Nephron (organoid): ENCODE data around the gene NCAPD2.

Source experiments
- H3K27ac Mint-ChIP-seq, 3 experiments: 2 replicates each; pipeline ENCODE4 v1.8.0; 2020; ENCODE audit warnings: mixed read lengths in 3 of 3, mild to moderate bottlenecking in 2 of 3, moderate library complexity in 1 of 3
- H3K27me3 Mint-ChIP-seq: 2 replicates; pipeline ENCODE4 v1.8.0; 2021; ENCODE audit warnings: low read depth, mild to moderate bottlenecking, moderate library complexity, mixed read lengths
- H3K36me3 Mint-ChIP-seq: 2 replicates; pipeline ENCODE4 v1.8.0; 2020; ENCODE audit warnings: low read depth, mixed read lengths
- H3K4me1 Mint-ChIP-seq: 2 replicates; pipeline ENCODE4 v1.8.0; 2020; ENCODE audit warnings: mixed read lengths
- H3K4me3 Mint-ChIP-seq, 3 experiments: 2 replicates each; pipeline ENCODE4 v1.8.0; 2020; ENCODE audit warnings: mild to moderate bottlenecking in 3 of 3, mixed read lengths in 3 of 3, moderate library complexity in 2 of 3
- H3K9me3 Mint-ChIP-seq: 2 replicates; pipeline ENCODE4 v1.8.0; 2020; ENCODE audit warnings: mixed read lengths
- TF ChIP-seq, protein P1 (sequence below), 3 experiments: fragments of 200-600 bp; sonication (generic); IDR thresholded peaks; one replicate each; pipeline ENCODE4 v1.5.0; 2021; ENCODE audit warnings: antibody characterized with exemption in 3 of 3; ENCODE audit not compliant: unreplicated experiment in 3 of 3

Gene NCAPD2

DNA sequence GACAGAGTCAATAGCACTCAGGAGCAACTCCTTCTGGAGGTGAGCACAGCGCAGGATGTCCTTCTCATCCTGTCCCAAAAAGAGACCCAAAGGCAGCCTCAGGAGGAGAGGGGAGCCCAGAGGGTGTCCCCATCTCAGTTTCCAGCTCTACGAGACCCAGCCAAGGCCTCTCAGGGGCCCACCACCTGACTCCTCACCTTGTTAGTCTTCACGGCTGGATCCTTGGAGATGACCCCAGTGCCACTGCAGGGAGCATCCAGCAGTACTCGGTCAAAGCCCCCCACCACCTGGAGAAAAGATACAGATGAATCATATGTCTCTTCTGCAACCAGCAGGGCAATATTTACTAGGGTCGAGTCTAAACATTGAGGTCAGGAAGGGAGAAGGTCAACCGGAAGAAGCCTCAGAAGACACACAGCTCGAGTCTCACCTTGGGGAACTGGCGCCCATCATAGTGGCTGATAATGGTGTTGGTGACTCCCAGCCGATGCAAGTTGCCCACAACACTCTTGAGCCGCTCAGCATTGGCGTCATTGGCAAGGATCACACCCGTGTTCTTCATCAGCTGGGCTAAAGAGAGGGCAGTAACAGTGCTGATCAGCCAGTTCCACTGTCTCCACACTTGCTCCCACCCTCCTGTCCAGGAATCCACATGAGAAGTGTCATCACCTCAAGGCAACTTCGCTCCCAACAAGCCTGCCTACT lies 66.8 kb downstream of the NCAPD2 start:
- TF ChIP-seq, protein P1, sequence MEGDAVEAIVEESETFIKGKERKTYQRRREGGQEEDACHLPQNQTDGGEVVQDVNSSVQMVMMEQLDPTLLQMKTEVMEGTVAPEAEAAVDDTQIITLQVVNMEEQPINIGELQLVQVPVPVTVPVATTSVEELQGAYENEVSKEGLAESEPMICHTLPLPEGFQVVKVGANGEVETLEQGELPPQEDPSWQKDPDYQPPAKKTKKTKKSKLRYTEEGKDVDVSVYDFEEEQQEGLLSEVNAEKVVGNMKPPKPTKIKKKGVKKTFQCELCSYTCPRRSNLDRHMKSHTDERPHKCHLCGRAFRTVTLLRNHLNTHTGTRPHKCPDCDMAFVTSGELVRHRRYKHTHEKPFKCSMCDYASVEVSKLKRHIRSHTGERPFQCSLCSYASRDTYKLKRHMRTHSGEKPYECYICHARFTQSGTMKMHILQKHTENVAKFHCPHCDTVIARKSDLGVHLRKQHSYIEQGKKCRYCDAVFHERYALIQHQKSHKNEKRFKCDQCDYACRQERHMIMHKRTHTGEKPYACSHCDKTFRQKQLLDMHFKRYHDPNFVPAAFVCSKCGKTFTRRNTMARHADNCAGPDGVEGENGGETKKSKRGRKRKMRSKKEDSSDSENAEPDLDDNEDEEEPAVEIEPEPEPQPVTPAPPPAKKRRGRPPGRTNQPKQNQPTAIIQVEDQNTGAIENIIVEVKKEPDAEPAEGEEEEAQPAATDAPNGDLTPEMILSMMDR (IDR thresholded peaks at IDR 0.05; ENCODE audit: unreplicated experiment in 3 of 3) = no peak
- H3K4me1 Mint-ChIP-seq = no peaks in the 10 kb centered on the region
- no peaks in the 10 kb centered on the region for H3K9me3 Mint-ChIP-seq
- no peaks in the 10 kb centered on the region for H3K27me3 Mint-ChIP-seq
- no peak overlapping the region for H3K27ac Mint-ChIP-seq
- peaks cover 57% of the 10 kb centered on the region for H3K36me3 Mint-ChIP-seq
- H3K4me3 Mint-ChIP-seq = peak overlapping the region in 1 of 3 experiments; percentile 39

DNA sequence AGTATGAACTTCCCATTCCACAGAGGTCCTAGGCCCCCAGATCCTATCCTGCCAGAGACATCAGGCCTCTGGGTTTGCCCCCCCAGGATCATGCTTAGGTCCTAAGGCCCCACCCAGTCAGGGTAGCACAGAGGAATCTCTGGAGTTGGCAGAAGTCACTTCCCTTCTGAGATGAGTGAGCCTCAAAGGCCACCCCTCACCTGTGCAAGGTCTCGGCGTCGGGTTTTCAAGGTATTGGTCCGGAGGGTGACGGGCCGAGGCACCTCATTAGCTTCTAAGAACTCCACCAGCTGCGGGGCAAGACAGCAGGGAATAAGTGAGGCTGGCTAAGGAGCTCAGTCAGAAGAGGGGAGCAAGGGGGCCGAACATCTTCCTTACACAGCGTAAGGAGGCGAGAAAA lies 69.0 kb downstream of the NCAPD2 start:
- H3K4me1 Mint-ChIP-seq = peaks cover 13% of the 10 kb centered on the region
- H3K4me3 Mint-ChIP-seq = no peak overlapping the region
- TF ChIP-seq, protein P1 (IDR thresholded peaks at IDR 0.05; ENCODE audit: unreplicated experiment in 3 of 3) = no peak
- H3K36me3 Mint-ChIP-seq = peaks cover 67% of the 10 kb centered on the region
- peaks cover under 1% of the 10 kb centered on the region for H3K27me3 Mint-ChIP-seq
- H3K9me3 Mint-ChIP-seq = no peaks in the 10 kb centered on the region
- H3K27ac Mint-ChIP-seq = no peak overlapping the region

DNA sequence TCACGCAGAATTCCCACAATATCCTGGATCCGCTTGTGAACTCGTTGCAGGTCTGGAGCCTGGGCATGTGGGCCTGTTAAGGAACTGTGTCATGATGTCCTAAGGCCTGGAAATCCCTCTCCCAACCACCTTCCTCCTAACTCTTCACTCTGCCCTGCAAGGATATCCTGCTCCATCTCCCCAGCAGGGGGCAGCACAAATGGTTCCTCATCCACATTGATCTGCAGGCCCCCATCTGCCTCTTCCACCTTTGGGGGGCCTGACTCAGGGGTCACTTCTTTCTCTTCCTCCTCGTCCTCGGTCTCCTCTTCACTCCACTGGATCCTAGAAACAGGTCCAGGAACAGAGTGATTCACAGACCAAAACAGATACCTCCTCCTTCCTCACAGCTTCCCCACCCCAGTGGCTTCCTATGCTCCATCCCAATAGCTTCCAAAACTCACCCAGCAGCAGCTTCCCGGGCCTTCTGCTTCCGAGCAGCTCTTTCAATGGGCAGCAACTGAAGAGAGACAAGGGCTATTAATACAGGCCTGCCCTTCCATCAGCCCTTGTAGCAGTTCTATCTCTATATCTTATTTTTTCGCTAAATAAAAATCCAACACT lies 69.6 kb downstream of the NCAPD2 start:
- peaks cover 19% of the 10 kb centered on the region for H3K4me1 Mint-ChIP-seq
- peak overlapping the region in 1 of 3 experiments; percentile 23 for H3K4me3 Mint-ChIP-seq
- no peaks in the 10 kb centered on the region for H3K9me3 Mint-ChIP-seq
- H3K27ac Mint-ChIP-seq = peak overlapping the region in 1 of 3 experiments; percentile 10
- H3K36me3 Mint-ChIP-seq = peaks cover 73% of the 10 kb centered on the region
- H3K27me3 Mint-ChIP-seq = peaks cover 4% of the 10 kb centered on the region
- TF ChIP-seq, protein P1 (IDR thresholded peaks at IDR 0.05; ENCODE audit: unreplicated experiment in 3 of 3) = peak; percentile 64 to 75 (median 66)

DNA sequence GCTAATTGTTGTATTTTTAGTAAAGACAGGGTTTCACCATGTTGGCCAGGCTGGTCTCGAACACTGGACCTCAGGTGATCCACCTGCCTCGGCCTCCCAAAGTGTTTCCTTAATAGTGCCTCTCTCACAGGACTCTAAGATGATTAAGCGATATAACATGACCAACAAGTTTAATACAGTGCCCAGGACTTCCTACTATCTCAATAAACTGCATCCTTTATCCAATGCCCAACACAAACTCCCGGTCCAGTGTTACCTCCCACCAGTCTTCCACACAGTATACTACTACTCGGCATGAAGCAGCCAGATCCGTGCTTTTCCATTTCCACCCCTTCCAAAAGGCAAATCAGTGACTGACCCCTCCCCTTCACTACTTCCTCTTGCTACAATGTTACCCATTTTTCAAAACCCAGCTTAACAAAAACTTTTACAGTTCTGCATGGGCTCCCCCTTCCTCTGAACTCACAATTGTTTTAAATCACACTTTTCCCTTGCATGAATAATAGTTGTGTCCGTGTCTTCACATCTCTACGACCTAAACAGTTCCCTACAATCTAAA lies 73.3 kb downstream of the NCAPD2 start:
- Mint-ChIP-seq H3K36me3 (peaks cover 70% of the 10 kb centered on the region), H3K27ac (peak overlapping the region; percentile 21 to 92 (median 83)), H3K4me1 (peaks cover 19% of the 10 kb centered on the region), H3K4me3 (peak overlapping the region; percentile 99 to 100 (median 100)), H3K27me3 (peaks cover 4% of the 10 kb centered on the region), H3K9me3 (no peaks in the 10 kb centered on the region)
- TF ChIP-seq, protein P1 (IDR thresholded peaks at IDR 0.05; ENCODE audit: unreplicated experiment in 3 of 3) = no peak

DNA sequence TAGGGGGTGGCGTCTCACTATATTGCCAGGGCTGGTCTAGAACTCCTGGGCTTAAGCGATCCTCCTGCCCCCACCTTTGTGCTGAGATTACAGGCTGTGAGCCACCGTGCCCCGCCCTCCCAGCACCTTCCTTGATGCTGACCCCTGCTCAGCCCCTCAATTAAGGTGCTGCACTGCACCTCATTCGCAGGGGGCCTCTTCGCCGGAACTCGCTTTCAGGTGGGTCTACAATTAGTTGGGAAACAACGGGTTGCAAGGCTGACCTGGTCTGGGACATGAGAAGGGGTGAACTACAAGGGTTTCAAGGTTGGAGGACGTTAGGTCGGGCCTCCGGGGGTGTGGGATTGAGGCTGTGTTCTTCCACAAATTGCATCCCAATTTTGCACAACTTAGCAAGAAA lies 75.4 kb downstream of the NCAPD2 start:
- TF ChIP-seq, protein P1 (IDR thresholded peaks at IDR 0.05; ENCODE audit: unreplicated experiment in 3 of 3) = no peak
- H3K36me3 Mint-ChIP-seq = peaks cover 70% of the 10 kb centered on the region
- peaks cover 29% of the 10 kb centered on the region for H3K4me1 Mint-ChIP-seq

More for the DNA sequence above, 75.4 kb downstream of the NCAPD2 start:
- peak overlapping the region in 2 of 3 experiments; percentile 57 to 60 for H3K27ac Mint-ChIP-seq
- H3K4me3 Mint-ChIP-seq = peak overlapping the region; percentile 81 to 100 (median 100)
- no peaks in the 10 kb centered on the region for H3K9me3 Mint-ChIP-seq
- peaks cover 4% of the 10 kb centered on the region for H3K27me3 Mint-ChIP-seq
